HG02763 (cell line): ENCODE measurements around the gene EPC1.

ENCODE experiments used
- ATAC-seq: cut with Tn5 transposase; IDR thresholded peaks from one replicate; pipeline ENCODE4 v1.9.1; 2021; ENCODE audit warnings: mild to moderate bottlenecking, moderate library complexity; ENCODE audit not compliant: unreplicated experiment

The EPC1 gene

GRCh38 chr10:32295027-32295426, 51.9 kb downstream of the EPC1 start:
- ATAC-seq, result no peak

GRCh38 chr10:32293581-32293980, 53.4 kb downstream of the EPC1 start:
- ATAC-seq, result no peak

- ATAC-seq, result no peak
These were observed 67.2 kb downstream of the EPC1 start for GRCh38 chr10:32279795-32280194.

DNA sequence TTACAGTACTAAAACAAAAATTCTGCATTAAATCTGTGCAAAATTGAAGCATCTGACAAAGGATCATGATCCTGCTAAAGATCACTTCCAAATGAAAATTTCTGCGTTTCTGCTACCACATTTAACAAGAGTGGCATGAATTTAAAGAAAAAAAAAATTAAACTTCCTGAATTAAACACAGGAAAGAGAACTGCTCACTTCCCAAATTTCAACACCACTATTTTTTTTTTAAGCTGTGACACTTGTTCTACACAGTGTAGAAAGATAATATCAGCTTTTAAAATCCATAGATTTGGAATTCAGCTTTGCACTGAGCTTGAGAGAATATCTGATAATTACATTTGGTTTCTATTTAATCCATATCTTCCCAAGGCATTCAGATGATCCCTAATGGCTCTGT, 73.6 kb downstream of the EPC1 start:
- no peak for ATAC-seq

DNA sequence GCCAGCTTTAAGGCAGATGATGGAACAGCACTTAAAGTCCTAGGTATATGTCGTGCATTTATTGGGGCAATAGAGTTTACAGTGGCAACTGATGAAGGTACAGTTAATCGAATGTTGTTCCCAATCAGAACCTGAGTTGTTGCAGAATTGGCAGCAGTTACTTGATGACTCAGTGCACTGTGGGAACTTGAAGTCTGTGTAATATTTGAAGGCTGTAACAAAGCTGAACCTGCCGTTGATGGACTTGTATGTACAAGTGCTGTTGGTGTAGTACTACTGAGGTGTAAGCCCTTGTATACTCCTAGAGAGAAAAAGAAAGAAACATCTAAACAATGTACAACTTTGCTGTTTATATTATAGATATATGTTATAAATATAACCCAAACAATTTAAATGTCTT, 75.3 kb downstream of the EPC1 start:
- no peak for ATAC-seq

- ATAC-seq, result no peak
These were observed 77.4 kb downstream of the EPC1 start for GRCh38 chr10:32269343-32270100.

- ATAC-seq, result no peak
These were observed 78.2 kb downstream of the EPC1 start for GRCh38 chr10:32268788-32269187.

DNA sequence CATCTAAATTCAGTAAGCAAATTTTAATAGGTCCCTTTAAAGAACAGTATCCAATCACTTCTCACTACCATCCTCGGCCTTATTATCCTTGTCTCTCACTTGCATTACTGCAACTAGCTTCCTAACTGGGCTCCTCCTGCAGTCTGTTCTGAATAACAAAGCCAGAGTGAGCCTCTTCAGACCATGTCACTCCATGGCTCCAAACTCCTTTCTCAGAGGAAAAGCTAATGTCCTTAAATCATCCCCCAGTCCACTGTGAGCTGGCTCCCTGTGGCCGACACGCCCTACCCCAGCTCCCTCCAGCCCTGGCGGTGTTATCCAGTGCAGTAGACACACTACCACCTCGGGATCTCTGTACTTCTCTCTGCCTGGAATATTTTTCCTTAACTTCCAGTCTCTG, 80.0 kb downstream of the EPC1 start:
- no peak for ATAC-seq

DNA sequence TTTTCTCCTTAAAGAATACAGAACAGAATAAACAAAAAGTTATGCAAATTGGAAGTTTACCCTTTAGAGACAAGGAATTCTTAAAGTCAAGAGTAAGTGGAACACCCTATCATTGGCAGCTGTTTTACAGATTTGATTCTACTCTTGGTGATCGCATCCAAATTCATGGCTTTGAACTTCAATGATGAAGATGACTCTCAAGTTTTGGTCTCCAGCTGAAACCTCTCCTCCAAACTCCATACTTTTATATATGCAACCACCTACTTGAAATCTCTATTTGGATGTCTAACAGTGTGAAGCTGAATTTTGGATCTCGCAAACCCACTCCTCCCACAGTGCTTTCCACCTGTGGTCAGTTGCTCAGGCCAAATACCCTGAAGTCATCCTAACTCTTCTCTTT, 80.4 kb downstream of the EPC1 start:
- no peak for ATAC-seq

GRCh38 chr10:32265756-32266155, 81.2 kb downstream of the EPC1 start:
- no peak for ATAC-seq

- no peak for ATAC-seq
These were observed 83.7 kb downstream of the EPC1 start for GRCh38 chr10:32263300-32263699.

DNA sequence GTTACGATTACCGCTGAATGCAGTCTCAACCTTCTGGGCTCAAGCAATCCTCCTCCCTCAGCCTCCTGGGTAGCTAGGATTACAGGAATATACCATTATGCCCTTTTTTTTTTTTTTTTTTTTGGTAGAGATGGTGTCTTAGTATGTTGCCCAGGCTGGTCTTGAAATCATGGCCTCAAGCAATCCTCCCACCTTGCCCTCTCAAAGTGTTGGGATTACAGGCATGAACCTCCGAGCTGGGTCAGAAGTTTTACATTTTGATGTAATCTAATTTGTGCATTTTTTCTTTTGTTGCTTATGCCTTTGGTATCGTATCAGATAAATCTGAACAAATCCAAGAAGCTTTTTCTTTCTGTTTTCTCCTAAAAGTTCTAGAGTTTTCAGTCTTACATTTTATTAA, 87.4 kb downstream of the EPC1 start:
- no peak for ATAC-seq

GRCh38 chr10:32256613-32257437, 90.1 kb downstream of the EPC1 start:
- ATAC-seq, result peak; percentile 60

DNA sequence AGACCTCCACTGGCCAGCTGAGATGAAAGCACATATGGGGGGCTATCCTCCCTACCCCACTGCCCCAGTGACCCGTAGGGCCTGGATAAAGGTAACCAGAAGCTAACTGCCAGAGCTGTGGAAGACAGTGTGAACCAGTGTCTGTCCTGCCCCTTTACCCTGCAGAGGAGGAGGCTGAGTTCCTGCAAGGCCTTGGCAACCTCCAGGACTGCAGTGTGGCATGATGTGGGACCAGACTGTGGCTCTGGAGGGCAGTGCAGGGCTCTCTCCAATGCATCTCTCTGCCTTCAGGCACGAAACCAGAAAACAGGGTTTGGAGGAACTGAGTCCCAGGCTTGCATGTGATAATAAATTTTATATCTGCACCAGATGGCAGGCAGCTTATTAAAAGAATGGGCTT, 93.1 kb downstream of the EPC1 start:
- no peak for ATAC-seq

DNA sequence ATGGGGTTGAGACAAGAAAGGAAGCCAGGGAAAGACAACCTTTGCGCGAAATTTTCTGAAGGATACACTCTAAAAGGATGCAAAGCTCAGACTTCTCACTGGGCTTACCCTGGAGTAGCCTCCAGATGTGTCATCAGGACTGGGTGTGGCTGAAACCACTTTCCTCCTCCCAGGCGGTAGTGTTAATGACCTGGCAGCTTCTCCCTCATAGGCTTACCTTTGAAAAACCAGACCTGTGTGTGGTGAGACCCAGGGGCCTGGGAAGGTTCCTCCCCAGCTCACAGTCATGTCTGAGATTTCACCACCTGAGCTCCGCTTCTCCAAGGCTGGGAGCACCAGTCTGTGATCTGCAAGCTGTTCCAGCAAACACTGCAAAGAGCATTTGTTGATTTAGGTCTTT, 93.7 kb downstream of the EPC1 start:
- ATAC-seq, result no peak

DNA sequence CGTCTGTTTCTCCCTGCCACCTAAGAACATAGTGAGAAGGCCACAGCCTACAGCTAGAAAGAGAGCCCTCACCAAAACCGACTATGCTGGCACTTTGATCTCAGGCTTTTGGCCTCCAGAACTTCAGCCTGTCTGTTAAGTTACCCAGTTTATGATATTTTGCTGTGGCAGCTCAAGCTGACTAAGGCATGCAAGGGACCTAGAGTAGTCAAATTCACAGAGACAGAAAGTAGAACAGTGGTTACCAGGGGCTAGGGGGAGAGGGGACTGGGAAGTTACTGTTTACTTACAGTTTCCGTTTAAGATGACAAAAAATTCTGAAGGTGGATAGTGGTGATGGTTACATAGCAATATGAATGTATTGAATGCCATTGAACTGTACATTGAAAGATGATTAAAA, 96.5 kb downstream of the EPC1 start:
- peak; percentile 84 for ATAC-seq

GRCh38 chr10:32246685-32247084, 100.3 kb downstream of the EPC1 start:
- ATAC-seq, result no peak

DNA sequence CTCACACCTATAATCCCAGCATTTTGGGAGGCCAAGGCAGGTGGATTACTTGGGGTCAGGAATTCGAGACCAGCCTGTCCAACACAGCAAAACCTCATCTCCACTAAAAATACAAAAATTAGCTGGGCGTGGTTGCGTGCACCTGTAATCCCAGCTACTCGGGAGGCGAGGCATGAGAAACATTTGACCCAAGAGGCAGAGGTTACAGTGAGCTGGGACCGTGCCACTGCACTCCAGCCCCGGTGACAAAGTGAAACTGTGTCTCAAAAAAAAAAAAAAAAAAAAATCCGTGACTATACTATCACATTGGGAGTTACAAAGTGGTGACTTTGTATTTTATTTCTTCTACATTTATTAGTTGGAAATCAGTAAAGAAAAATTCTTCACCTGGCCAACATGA, 101.2 kb downstream of the EPC1 start:
- ATAC-seq, result no peak

DNA sequence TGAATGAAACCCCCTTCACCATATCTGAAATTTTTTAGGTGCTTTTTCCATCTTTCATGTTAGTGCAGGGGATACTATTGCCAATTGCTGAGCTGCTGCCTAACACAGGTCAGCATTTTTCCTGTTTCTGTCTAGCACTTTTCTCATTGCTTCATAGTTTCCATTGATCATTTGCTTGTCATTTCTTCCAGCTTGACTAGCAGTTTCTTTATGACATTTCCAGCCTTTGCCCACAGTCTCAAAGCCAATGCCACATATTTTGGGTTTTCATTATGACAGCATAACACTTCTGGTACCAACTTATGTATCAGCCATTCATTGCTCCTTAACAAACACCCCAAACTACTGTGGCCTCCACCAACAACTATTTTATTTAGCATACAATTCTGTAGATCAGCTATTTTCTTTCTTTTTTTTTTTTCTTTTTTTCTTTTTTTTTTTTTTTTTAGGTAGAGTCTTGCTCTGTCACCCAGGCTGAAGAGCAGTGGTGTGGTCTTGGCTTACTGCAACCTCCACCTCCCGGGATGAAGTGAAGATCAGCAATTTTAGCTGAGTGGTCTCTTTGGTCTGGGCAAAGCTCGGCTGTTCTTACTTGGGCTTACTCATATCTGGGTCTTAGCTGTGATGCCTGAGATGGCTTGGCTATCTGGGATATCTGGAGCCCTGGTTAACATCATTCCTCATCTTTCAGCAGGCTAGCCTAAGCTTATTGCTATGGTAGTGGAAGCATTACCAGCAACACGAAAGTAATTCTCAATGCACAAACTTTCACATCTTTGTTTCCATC, 102.3 kb downstream of the EPC1 start:
- no peak for ATAC-seq

- no peak for ATAC-seq
These were observed 102.9 kb downstream of the EPC1 start for GRCh38 chr10:32244011-32244410.

DNA sequence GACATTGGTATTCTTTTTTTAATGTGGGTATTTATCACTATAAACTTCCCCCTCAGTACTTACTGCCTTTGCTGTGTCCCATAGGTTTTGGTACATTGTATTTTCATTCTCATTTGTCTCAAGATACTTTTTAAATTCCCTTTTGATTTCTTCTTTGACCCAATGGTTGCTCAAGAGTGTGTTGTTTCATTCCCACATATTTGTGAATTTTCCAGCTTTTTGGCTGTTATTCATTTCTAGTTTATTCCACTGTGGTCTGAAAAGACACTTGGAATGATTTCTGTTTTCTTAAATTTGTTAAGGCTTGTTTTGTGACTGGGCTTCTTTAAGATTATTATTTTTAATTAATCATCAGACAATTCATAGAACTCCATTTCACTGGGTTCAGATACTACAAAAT, 105.0 kb downstream of the EPC1 start:
- ATAC-seq, result no peak

DNA sequence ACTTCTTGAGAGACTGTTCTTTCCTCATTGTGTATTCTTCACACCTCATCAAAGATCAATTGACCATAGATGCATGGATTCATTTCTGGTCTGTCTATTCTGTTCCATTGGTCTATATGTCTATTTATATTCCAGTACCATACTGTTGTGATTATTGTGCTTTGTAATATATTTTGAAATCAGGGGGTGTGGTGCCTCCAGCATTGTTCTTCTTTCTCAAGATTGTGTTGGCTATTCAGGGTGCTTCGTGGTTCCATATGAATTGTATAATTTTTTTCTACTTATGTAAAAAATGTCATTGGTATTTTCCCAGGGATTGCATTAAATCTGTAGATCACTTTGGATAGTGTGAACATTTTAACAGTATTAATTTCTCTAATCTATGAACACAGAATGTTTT, 106.5 kb downstream of the EPC1 start:
- no peak for ATAC-seq
